Prostate gland (tissue), 2 donors: ENCODE measurements around the gene VAMP2.

Source experiments
- POLR2A ChIP-seq: fragments of 450-650 bp; IDR thresholded peaks from one replicate; pipeline ENCODE4 v1.6.1; 2016; ENCODE audit warnings: antibody characterized with exemption, mild to moderate bottlenecking
- POLR2AphosphoS5 ChIP-seq: sonication (generic); formaldehyde crosslinking; IDR thresholded peaks from one replicate; pipeline ENCODE4 v1.6.1; 2017; ENCODE audit warnings: antibody characterized with exemption
- TF ChIP-seq, protein P1 (sequence below), 4 experiments: fragments of 200-600 bp in 2 of 4; fragments of 450-650 bp in 2 of 4; sonication (generic) in 2 of 4; IDR thresholded peaks; 1 replicate in 3 of 4; 2 replicates in 1 of 4; pipeline ENCODE4 v1.5.1; 2016 to 2019; ENCODE audit warnings: antibody characterized with exemption in 4 of 4, mild to moderate bottlenecking in 2 of 4, moderate library complexity in 2 of 4

DNA sequence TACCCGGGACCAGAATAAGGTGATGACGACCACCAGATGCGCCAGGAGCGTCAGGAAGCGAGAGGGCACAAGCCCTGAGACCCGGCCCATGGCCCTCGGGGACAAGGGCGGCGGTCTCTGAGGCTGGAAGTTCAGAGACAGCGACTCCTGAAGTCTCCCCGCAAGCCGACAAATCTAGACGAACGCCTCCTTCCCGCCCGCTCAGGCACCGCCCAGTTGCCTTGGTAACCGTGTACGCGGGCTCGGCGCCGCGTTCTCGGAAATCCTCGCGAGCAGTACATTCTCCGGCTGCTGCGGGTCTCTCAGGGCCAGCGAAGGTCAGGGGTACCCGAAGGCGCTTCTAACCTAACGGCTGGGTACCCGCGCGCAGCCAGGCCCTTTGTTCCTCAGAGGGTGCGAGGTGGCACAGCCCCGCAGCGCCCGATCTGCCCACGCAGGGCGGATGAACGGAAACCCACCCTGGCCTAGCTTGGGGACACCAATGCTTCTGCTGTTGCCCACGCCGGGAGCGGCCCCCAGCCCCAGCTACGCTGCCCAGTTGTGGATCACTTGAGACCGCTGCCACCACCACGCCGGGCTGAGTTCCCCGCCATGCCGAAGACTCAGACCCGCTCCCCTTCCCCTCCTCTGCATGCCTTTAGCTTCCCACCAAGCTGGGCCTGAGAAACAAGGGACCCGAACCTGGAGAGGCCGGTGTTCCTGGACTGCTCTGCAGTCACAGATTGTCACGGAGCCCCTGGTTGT is 13.6 kb upstream of the VAMP2 start, which contains the start of gene TMEM107:
- TF ChIP-seq, protein P1, sequence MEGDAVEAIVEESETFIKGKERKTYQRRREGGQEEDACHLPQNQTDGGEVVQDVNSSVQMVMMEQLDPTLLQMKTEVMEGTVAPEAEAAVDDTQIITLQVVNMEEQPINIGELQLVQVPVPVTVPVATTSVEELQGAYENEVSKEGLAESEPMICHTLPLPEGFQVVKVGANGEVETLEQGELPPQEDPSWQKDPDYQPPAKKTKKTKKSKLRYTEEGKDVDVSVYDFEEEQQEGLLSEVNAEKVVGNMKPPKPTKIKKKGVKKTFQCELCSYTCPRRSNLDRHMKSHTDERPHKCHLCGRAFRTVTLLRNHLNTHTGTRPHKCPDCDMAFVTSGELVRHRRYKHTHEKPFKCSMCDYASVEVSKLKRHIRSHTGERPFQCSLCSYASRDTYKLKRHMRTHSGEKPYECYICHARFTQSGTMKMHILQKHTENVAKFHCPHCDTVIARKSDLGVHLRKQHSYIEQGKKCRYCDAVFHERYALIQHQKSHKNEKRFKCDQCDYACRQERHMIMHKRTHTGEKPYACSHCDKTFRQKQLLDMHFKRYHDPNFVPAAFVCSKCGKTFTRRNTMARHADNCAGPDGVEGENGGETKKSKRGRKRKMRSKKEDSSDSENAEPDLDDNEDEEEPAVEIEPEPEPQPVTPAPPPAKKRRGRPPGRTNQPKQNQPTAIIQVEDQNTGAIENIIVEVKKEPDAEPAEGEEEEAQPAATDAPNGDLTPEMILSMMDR (IDR thresholded peaks at IDR 0.05), result peak in 1 of 4 experiments; percentile 15
- TF ChIP-seq POLR2A, result peak; percentile 88
- TF ChIP-seq POLR2AphosphoS5, result peak; percentile 81
